Raji (cell line): ENCODE data around the gene TNFSF13.

Experiments used
- POLR2A ChIP-seq: IDR thresholded peaks from 2 replicates; pipeline ENCODE4 v1.6.1; 2011; ENCODE audit warnings: low read depth, low read length, control low read depth; ENCODE audit not compliant: insufficient read depth

The TNFSF13 gene

GRCh38 chr17:7558544-7559319, at the start of gene TNFSF13:
Gene TNFSF13, plus strand, starts transcription at chr17:7558750. Its CDS starts 290 bp downstream, at chr17:7559040.
- TF ChIP-seq POLR2A = no peak

GRCh38 chr17:7508846-7509245, 49.7 kb upstream of the TNFSF13 start:
- TF ChIP-seq POLR2A = no peak

- TF ChIP-seq POLR2A = no peak
Observed at GRCh38 chr17:7509937-7510336, 48.6 kb upstream of the TNFSF13 start.

GRCh38 chr17:7511108-7511507, 47.4 kb upstream of the TNFSF13 start:
- no peak for TF ChIP-seq POLR2A

GRCh38 chr17:7512105-7512504, 46.4 kb upstream of the TNFSF13 start:
- no peak for TF ChIP-seq POLR2A

- TF ChIP-seq POLR2A = no peak
Observed at GRCh38 chr17:7512824-7513540, 45.6 kb upstream of the TNFSF13 start.

- TF ChIP-seq POLR2A = no peak
Observed at GRCh38 chr17:7513850-7514419, 44.6 kb upstream of the TNFSF13 start.

GRCh38 chr17:7515911-7516610, 42.5 kb upstream of the TNFSF13 start:
- no peak for TF ChIP-seq POLR2A

GRCh38 chr17:7523033-7523432, 35.5 kb upstream of the TNFSF13 start:
- TF ChIP-seq POLR2A = no peak

GRCh38 chr17:7528842-7529241, 29.7 kb upstream of the TNFSF13 start:
- TF ChIP-seq POLR2A = no peak

- no peak for TF ChIP-seq POLR2A
Observed at GRCh38 chr17:7530023-7530900, 28.3 kb upstream of the TNFSF13 start.

- no peak for TF ChIP-seq POLR2A
Observed at GRCh38 chr17:7538050-7538449, 20.5 kb upstream of the TNFSF13 start.

GRCh38 chr17:7538891-7539545, 19.5 kb upstream of the TNFSF13 start:
- TF ChIP-seq POLR2A = no peak

- no peak for TF ChIP-seq POLR2A
Observed at GRCh38 chr17:7541074-7541621, 17.4 kb upstream of the TNFSF13 start.
